Vagina (tissue), 2 donors: ENCODE data around the gene PRKAB2. TPM values are rescaled to one million over a fixed set of nuclear protein-coding genes. Genes with fewer than 3 reads are reported as not detected.

ENCODE experiments used
- DNase-seq, 2 donors: peaks; one replicate each; pipeline ENCODE4 v3.0.0-alpha.2; 2017; ENCODE audit errors: extremely low spot score in 2 of 2
- H3K27ac ChIP-seq: fragments of 200-600 bp; sonication (generic); one replicate; pipeline ENCODE4 v1.5.1; 2019
- H3K27me3 ChIP-seq: fragments of 200-600 bp; sonication (generic); one replicate; pipeline ENCODE4 v1.5.1; 2019
- H3K36me3 ChIP-seq, 2 donors: fragments of 200-600 bp; sonication (generic); one replicate each; pipeline ENCODE4 v1.5.1; 2017 to 2019
- H3K4me1 ChIP-seq: fragments of 200-600 bp; sonication (generic); one replicate; pipeline ENCODE4 v1.5.1; 2019
- H3K4me3 ChIP-seq, 2 donors: fragments of 200-600 bp; sonication (generic); 1 replicate in 1 of 2; 2 replicates in 1 of 2; pipeline ENCODE4 v1.5.1; 2016 to 2019
- H3K9me3 ChIP-seq: fragments of 200-600 bp; sonication (generic); one replicate; pipeline ENCODE4 v1.5.1; 2019
- CTCF ChIP-seq, 3 experiments: fragments of 450-650 bp in 2 of 3; fragments of 200-600 bp in 1 of 3; sonication (generic) in 1 of 3; IDR thresholded peaks; one replicate each; pipeline ENCODE4 v1.5.1; 2017 to 2019; ENCODE audit warnings: antibody characterized with exemption in 3 of 3, mild to moderate bottlenecking in 2 of 3, moderate library complexity in 2 of 3
- POLR2A ChIP-seq, 2 donors: fragments of 450-650 bp; IDR thresholded peaks; one replicate each; pipeline ENCODE4 v1.6.1; 2017; ENCODE audit warnings: antibody characterized with exemption in 2 of 2, mild to moderate bottlenecking in 2 of 2, moderate library complexity in 2 of 2
- POLR2AphosphoS5 ChIP-seq, 2 donors: sonication (generic); formaldehyde crosslinking; IDR thresholded peaks; one replicate each; pipeline ENCODE4 v1.9.0; 2017; ENCODE audit warnings: antibody characterized with exemption in 2 of 2, mild to moderate bottlenecking in 2 of 2, low read depth in 1 of 2; ENCODE audit not compliant: insufficient read depth in 1 of 2
- intact Hi-C: fragments of 100-400 bp; cut with DNase I; formaldehyde crosslinking; loops from one replicate; pipeline ENCODE4 v1.15.1; 2023
- total RNA-seq: library from RNA; depleted of rRNA; stranded (reverse); fragments of >200 nt; gene quantifications from one replicate; pipeline ENCODE4 v1.2.3, GENCODE V29; 2016

The PRKAB2 gene
- total RNA-seq = 25.0 TPM

- peaks cover 58% of the 10 kb centered on the region for H3K4me1 ChIP-seq
- no peaks in the 10 kb centered on the region for H3K36me3 ChIP-seq
- peak within 1 kb of the TSS; percentile 89 for H3K27ac ChIP-seq
- peak; percentile 95 to 96 for DNase-seq
- intact Hi-C loops = loop anchor here (1.0 kb wide), 1 partner anchor 71 kb away; no protein-coding TSS in a partner anchor
- peak within 1 kb of the TSS; percentile 84 to 94 for H3K4me3 ChIP-seq
- TF ChIP-seq POLR2AphosphoS5 (IDR thresholded peaks at IDR 0.05; ENCODE audit: insufficient read depth in 1 of 2, low read depth in 1 of 2) (peak; percentile 79 to 97), POLR2A (IDR thresholded peaks at IDR 0.05) (peak in 1 of 2 donors; percentile 72), CTCF (IDR thresholded peaks at IDR 0.05) (peak; percentile 32 to 94 (median 93))
- no peaks in the 10 kb centered on the region for H3K9me3 ChIP-seq
- no peaks in the 10 kb centered on the region for H3K27me3 ChIP-seq
Observed at GRCh38 chr1:147172168-147173016, at the start of gene PRKAB2. TSS of gene PRKAB2 (minus strand) at chr1:147172470. CDS start at chr1:147172144, 326 bp downstream.

- intact Hi-C loops = no loop called here
- Histone ChIP-seq H3K4me1 (peaks cover 6% of the 10 kb centered on the region), H3K4me3 (no peak overlapping the region), H3K36me3 (no peaks in the 10 kb centered on the region), H3K9me3 (no peaks in the 10 kb centered on the region), H3K27ac (no peak overlapping the region), H3K27me3 (no peaks in the 10 kb centered on the region)
- TF ChIP-seq CTCF (IDR thresholded peaks at IDR 0.05) (no peak), POLR2AphosphoS5 (IDR thresholded peaks at IDR 0.05; ENCODE audit: insufficient read depth in 1 of 2, low read depth in 1 of 2) (no peak), POLR2A (IDR thresholded peaks at IDR 0.05) (no peak)
- DNase-seq = no peak
Observed at GRCh38 chr1:147218606-147219005, 46.3 kb upstream of the PRKAB2 start.

- no peak for DNase-seq
- Histone ChIP-seq H3K27me3 (no peaks in the 10 kb centered on the region), H3K36me3 (no peaks in the 10 kb centered on the region), H3K9me3 (no peaks in the 10 kb centered on the region), H3K4me3 (no peak overlapping the region), H3K27ac (no peak overlapping the region), H3K4me1 (peaks cover 6% of the 10 kb centered on the region)
- intact Hi-C loops = no loop called here
- TF ChIP-seq POLR2A (IDR thresholded peaks at IDR 0.05) = no peak
- no peak for TF ChIP-seq POLR2AphosphoS5 (IDR thresholded peaks at IDR 0.05; ENCODE audit: insufficient read depth in 1 of 2, low read depth in 1 of 2)
- no peak for TF ChIP-seq CTCF (IDR thresholded peaks at IDR 0.05)
Observed at GRCh38 chr1:147217141-147217540, 44.9 kb upstream of the PRKAB2 start.

GRCh38 chr1:147216124-147216523 lies 43.9 kb upstream of the PRKAB2 start:
- DNase-seq = no peak
- H3K27ac ChIP-seq = no peak overlapping the region
- no peaks in the 10 kb centered on the region for H3K9me3 ChIP-seq
- H3K4me1 ChIP-seq = peaks cover 6% of the 10 kb centered on the region
- TF ChIP-seq POLR2A (IDR thresholded peaks at IDR 0.05) (no peak), CTCF (IDR thresholded peaks at IDR 0.05) (no peak), POLR2AphosphoS5 (IDR thresholded peaks at IDR 0.05; ENCODE audit: insufficient read depth in 1 of 2, low read depth in 1 of 2) (no peak)
- no peak overlapping the region for H3K4me3 ChIP-seq
- no peaks in the 10 kb centered on the region for H3K27me3 ChIP-seq
- no peaks in the 10 kb centered on the region for H3K36me3 ChIP-seq
- intact Hi-C loops = no loop called here

GRCh38 chr1:147215540-147215916 lies 43.3 kb upstream of the PRKAB2 start:
- no peak for DNase-seq
- Histone ChIP-seq H3K9me3 (no peaks in the 10 kb centered on the region), H3K4me1 (peaks cover 6% of the 10 kb centered on the region), H3K27ac (no peak overlapping the region), H3K27me3 (no peaks in the 10 kb centered on the region), H3K36me3 (no peaks in the 10 kb centered on the region), H3K4me3 (no peak overlapping the region)
- TF ChIP-seq POLR2A (IDR thresholded peaks at IDR 0.05) (no peak), CTCF (IDR thresholded peaks at IDR 0.05) (no peak), POLR2AphosphoS5 (IDR thresholded peaks at IDR 0.05; ENCODE audit: insufficient read depth in 1 of 2, low read depth in 1 of 2) (no peak)
- intact Hi-C loops = no loop called here
